ENCODE results near the gene IGSF5.
"Not testable (repeated sequence)": the region's sequence is repeated elsewhere in the genome, so short reads cannot be mapped to it uniquely, and the experiment has no call there.

Gene IGSF5

GRCh38 chr21:39738566-39738965 is 6.4 kb upstream of the IGSF5 start:
- H3K4me3 ChIP-seq (replicated peaks; ENCODE audit: low read depth, low read length): no peak overlapping the region
- H3K36me3 ChIP-seq (ENCODE audit: control insufficient read depth, insufficient read depth, low read length): no peaks in the 10 kb centered on the region
- no peak for TF ChIP-seq CTCF (IDR thresholded peaks at IDR 0.05; ENCODE audit: insufficient read depth, low read length, poor library complexity, severe bottlenecking)
- DNase-seq (ENCODE audit: extremely low read depth, insufficient read length): no peak
- no peaks in the 10 kb centered on the region for H3K27me3 ChIP-seq (replicated peaks; ENCODE audit: control insufficient read depth, insufficient read depth, low read length)

GRCh38 chr21:39739531-39739930 is 5.5 kb upstream of the IGSF5 start:
- not testable (repeated sequence) for H3K27me3 ChIP-seq (replicated peaks; ENCODE audit: control insufficient read depth, insufficient read depth, low read length); H3K36me3 ChIP-seq (ENCODE audit: control insufficient read depth, insufficient read depth, low read length); DNase-seq (ENCODE audit: extremely low read depth, insufficient read length); H3K4me3 ChIP-seq (replicated peaks; ENCODE audit: low read depth, low read length)

- H3K27me3 ChIP-seq (replicated peaks; ENCODE audit: control insufficient read depth, insufficient read depth, low read length); H3K36me3 ChIP-seq (ENCODE audit: control insufficient read depth, insufficient read depth, low read length); H3K4me3 ChIP-seq (replicated peaks; ENCODE audit: low read depth, low read length); DNase-seq (ENCODE audit: extremely low read depth, insufficient read length): not testable (repeated sequence)
Measured at GRCh38 chr21:39742561-39742960, 2.4 kb upstream of the IGSF5 start.

GRCh38 chr21:39745332-39745731 is 349 bp downstream of the IGSF5 start:
- H3K4me3 ChIP-seq (replicated peaks; ENCODE audit: low read depth, low read length); DNase-seq (ENCODE audit: extremely low read depth, insufficient read length); H3K27me3 ChIP-seq (replicated peaks; ENCODE audit: control insufficient read depth, insufficient read depth, low read length); H3K36me3 ChIP-seq (ENCODE audit: control insufficient read depth, insufficient read depth, low read length): not testable (repeated sequence)

GRCh38 chr21:39750670-39751069 is 5.7 kb downstream of the IGSF5 start:
- no peaks in the 10 kb centered on the region for H3K36me3 ChIP-seq (ENCODE audit: control insufficient read depth, insufficient read depth, low read length)
- H3K4me3 ChIP-seq (replicated peaks; ENCODE audit: low read depth, low read length): no peak overlapping the region
- no peak for TF ChIP-seq CTCF (IDR thresholded peaks at IDR 0.05; ENCODE audit: insufficient read depth, low read length, poor library complexity, severe bottlenecking)

GRCh38 chr21:39754811-39755210 is 9.8 kb downstream of the IGSF5 start:
- no peaks in the 10 kb centered on the region for H3K27me3 ChIP-seq (replicated peaks; ENCODE audit: control insufficient read depth, insufficient read depth, low read length)
- H3K36me3 ChIP-seq (ENCODE audit: control insufficient read depth, insufficient read depth, low read length): no peaks in the 10 kb centered on the region
- H3K4me3 ChIP-seq (replicated peaks; ENCODE audit: low read depth, low read length): no peak overlapping the region
- TF ChIP-seq CTCF (IDR thresholded peaks at IDR 0.05; ENCODE audit: insufficient read depth, low read length, poor library complexity, severe bottlenecking): no peak
- DNase-seq (ENCODE audit: extremely low read depth, insufficient read length): no peak

More at GRCh38 chr21:39750670-39751069, 5.7 kb downstream of the IGSF5 start:
- no peak for DNase-seq (ENCODE audit: extremely low read depth, insufficient read length)
- H3K27me3 ChIP-seq (replicated peaks; ENCODE audit: control insufficient read depth, insufficient read depth, low read length): no peaks in the 10 kb centered on the region

- no peak for TF ChIP-seq CTCF (IDR thresholded peaks at IDR 0.05; ENCODE audit: insufficient read depth, low read length, poor library complexity, severe bottlenecking)
- H3K4me3 ChIP-seq (replicated peaks; ENCODE audit: low read depth, low read length): no peak overlapping the region
- DNase-seq (ENCODE audit: extremely low read depth, insufficient read length): no peak
- H3K27me3 ChIP-seq (replicated peaks; ENCODE audit: control insufficient read depth, insufficient read depth, low read length): no peaks in the 10 kb centered on the region
- H3K36me3 ChIP-seq (ENCODE audit: control insufficient read depth, insufficient read depth, low read length): no peaks in the 10 kb centered on the region
Measured at GRCh38 chr21:39756285-39756684, 11.3 kb downstream of the IGSF5 start.

All from GM06990 (cell line).